Activated T-helper 9 cell treated with anti-CD3 and anti-CD28 coated beads, Interleukin-2, amount 50 U/mL, for 16 hours (primary cell): ENCODE results near the gene RASA3.
"Not testable (repeated sequence)": the region's sequence is repeated elsewhere in the genome, so short reads cannot be mapped to it uniquely, and the experiment has no call there.

Source experiments
- DNase-seq: peaks from one replicate; pipeline ENCODE4 v3.0.0-alpha.2; 2020; ENCODE audit warnings: low read depth

The RASA3 gene

GRCh38 chr13:114099918-114100445, 32.4 kb downstream of the RASA3 start:
- DNase-seq = no peak

DNA sequence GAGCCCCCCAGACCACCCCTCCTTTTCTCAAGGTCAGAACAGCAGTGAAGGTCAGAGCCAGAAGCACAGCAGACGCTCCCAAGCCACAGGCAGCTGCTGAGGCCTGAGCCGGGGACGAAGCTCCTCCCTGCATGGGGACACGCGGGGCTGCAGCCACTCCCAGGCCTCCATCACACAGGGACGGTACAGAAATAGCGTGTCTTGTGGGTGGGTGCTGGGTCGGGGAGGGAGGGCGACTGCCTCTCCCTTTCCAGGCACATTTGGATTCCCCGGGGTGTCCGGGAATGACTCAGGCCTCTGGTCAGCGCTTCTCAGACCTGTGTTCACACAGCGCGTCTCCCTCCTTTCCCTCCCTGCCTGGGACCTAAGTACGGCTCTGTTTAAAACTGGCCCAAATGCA, 33.2 kb downstream of the RASA3 start:
- DNase-seq = no peak

DNA sequence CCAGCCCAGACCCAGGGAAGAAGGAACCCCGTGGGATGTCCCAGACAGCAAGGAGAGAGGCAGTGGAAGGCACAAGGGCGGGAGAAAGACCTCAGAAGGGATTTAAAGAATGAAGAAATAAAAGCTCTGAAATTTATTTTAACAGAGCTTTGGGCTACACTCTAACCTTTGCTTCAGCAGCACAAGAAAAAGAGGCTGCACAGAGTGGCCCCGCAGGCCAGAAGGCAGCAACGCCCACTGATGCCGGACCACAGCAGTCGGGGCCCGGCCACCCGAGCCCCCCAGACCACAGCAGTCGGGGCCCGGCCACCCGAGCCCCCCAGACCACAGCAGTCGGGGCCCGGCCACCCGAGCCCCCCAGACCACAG, 33.8 kb downstream of the RASA3 start:
- DNase-seq = not testable (repeated sequence)

DNA sequence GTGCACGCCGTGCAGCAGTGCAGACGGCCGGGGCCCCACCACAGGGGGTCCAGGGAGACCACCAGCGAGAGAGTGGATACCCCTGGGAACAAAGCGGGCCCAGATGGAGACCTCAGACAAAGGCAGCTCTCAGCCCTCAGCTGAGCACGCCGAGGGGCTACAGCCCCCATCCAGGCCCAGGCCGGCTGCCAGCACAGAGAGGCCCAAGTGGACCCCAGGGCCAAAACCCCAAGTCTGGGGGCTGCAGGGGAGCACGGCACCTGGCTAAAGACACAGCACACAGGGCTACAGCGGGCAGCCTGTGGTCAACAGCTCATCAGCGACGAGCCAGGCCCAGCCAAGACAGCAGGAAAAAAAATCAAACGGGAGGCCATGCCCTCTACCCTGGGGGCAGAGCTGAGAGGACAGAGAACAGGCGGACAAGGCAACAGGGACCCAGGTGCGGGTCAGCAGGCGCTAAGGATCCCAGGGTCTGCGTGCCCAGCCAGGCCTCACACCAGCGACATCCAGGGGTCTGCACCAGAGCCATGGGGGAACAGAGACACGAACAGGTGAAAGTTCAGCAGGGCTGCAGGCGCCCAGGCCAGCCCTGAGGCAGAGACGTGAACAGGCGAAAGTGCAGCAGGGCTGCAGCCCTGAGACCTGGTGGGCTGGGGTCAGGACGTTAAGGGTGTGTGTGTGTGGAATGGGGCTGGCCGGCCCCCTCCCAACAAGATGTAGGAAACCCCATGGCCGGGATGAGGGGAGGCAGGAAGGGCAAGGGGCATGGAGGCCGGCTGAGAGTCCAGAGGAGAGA, 34.3 kb downstream of the RASA3 start:
- DNase-seq = no peak

- no peak for DNase-seq
Observed at GRCh38 chr13:114097212-114097892, 35.1 kb downstream of the RASA3 start.

- no peak for DNase-seq
Observed at GRCh38 chr13:114096811-114097211, 35.6 kb downstream of the RASA3 start.

GRCh38 chr13:114096031-114096485, 36.4 kb downstream of the RASA3 start:
- no peak for DNase-seq

GRCh38 chr13:114095486-114095885, 36.9 kb downstream of the RASA3 start:
- DNase-seq = no peak

GRCh38 chr13:114093118-114093517, 39.3 kb downstream of the RASA3 start:
- no peak for DNase-seq

GRCh38 chr13:114092468-114092867, 40.0 kb downstream of the RASA3 start:
- DNase-seq = no peak

DNA sequence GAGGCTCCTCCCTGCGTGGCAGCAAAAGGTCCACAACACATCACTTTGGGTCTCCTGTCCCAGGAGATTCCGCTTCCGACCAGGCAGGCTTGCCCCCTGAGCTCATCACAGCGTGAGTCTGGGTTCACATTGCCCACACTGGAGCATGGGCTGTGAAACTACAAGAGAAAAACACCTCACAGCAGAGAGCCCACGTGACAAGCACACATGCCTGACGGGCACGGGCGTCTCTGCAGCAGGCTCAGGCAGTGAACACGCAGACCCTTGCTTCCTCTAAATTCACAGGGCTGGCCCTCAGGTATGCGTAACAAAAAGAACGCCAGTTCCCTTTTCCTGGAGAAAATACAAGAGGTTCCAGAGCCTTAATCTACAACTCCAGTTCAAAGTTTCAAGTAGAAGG, 41.9 kb downstream of the RASA3 start:
- DNase-seq = no peak

DNA sequence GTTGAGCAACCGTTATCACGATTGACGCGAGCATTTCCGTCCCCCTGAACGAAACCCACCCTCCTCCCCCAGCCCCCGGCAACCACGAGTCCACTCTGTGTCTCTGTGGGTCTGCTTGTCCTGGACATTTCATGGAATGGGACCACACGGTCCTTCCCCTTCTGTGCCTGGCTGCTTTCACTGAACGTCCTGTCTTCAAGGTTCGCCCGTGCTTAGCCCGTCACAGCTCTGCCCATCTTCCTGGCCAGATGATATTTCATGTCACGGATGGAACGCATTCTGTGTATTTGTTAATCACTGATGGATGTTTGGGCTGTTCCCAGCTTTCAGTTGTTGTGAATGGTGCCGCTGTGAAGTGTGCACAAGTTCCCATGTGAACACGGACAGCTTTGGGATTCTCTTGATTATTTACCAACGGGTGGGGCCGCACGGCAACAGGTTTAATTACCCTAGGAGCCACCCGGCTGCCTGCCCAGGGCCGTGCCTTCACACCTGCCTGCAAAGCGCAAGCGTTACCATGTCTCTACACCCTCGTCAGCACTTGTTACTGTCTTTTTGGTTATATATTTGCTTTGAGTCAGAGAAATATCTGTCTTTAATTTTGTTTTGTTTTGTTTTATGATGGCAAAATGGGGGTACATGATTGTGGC, 42.5 kb downstream of the RASA3 start:
- no peak for DNase-seq

DNA sequence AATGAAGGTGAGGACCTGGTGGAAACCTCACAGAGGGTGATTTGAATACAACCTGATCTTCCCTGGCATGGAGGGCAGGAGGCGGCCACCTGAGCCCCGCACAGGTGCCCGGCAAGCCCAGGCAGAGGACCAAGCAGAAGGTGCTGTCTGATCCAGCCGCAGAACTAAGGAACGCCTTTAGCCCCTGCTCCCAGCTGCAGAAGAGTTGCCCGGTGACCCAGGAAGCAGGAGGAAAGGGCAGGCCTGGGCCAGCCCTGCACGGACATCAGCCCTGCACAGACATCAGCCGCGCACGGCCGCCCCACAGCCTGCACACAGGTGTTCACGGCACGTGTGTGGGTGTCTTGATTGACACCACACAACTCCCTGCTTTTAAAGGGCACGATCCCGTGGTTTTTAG, 43.1 kb downstream of the RASA3 start:
- DNase-seq = no peak

- DNase-seq = no peak
Observed at GRCh38 chr13:114088863-114089262, 43.6 kb downstream of the RASA3 start.

- DNase-seq = no peak
Observed at GRCh38 chr13:114088234-114088633, 44.2 kb downstream of the RASA3 start.

DNA sequence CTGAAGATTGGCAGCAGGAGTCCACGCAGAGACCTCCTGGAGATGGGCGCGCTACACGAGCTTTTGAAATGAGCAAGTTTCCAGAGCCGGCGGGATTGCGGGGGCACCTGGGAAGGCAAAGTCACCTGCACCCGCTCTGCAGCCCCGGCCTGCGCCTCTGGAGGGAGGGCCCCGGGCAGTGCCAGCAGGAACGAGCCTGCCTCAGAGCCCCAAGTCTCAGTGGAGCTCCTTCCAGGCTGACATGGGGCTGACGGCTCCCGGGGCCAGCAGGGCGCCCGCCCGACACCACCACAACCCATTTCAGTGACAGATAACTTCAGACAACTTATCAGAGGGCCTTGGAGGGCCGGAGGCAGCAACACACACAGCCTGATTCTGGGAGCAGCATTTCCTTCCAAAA, 45.0 kb downstream of the RASA3 start:
- DNase-seq = no peak

DNA sequence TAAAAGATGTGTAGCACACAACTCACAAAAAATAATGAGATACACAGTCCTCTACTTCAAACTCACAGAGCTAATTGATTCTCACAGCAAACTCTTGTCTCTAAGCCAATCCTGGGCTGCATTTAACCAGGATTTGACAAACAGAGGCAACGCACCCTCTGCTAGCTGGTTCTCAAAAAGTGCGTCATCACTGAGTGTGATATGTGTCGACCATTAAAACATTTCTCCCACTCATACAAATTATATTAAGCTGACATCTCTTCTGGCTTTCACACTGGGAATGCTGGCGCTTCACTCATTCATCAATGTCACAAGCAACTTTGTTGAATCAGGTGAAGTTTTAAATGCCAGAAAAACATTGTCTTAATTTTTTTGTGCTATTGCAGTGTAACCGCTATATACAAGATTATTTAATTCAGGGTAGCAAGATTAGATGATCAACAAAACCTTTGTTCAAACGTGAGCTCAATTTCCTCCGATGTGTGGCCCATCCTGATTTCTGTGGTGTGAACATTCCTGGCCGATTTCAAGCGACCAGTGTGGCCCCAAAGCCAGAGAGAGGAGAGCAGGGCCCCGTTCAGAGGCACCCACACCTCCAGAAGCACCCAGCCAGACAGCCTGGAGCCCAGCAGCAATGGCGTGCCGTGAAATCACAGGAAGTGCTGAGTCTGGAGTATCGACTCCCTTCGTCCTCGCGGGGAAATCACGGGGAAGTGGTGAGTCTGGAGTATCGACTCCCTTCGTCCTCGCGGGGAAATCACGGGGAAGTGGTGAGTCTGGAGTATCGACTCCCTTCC, 49.4 kb downstream of the RASA3 start:
- no peak for DNase-seq

DNA sequence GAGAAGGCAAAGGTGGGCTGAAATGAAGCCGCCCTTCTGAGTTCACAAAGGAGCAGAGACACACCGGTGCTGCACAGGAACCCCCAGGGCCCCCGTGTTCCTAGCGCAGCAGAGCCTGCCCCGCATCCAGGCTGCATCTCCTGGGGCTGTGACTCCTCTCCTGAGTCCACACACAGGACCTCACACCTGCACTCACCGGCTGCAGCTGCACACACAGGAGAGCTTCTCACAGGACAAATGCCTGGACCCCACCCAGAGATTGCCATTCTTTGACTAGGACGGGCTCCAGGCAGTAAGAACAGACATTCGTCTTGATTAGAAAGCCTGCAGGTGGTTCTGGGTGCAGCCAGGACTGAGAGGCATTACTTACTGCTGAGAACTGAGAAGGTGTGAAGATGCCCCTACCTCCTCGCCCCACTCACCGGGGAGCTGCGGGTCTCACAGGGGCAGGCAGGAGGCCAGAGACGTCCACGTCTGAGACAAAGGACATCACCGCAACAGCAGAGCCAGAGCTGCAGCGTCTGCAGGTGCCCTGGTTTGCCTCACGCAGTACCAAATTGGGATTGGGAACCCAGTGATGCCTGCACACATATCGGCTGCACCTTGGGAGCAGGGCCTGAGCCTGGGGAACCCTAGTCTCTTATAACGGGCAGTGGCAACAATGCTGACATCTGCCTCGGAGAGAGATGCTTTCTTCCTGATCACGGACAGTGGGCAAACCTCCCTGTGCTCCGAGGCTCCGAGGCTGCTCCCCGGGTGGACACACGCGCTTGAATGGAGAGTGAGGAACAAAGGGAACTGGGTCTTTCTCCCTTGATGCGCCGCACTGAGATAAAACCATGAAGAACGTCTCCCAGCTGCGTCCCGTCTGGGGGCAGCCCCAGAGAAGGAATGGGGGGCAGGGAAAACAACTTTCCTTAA, 50.4 kb downstream of the RASA3 start:
- DNase-seq = no peak

DNA sequence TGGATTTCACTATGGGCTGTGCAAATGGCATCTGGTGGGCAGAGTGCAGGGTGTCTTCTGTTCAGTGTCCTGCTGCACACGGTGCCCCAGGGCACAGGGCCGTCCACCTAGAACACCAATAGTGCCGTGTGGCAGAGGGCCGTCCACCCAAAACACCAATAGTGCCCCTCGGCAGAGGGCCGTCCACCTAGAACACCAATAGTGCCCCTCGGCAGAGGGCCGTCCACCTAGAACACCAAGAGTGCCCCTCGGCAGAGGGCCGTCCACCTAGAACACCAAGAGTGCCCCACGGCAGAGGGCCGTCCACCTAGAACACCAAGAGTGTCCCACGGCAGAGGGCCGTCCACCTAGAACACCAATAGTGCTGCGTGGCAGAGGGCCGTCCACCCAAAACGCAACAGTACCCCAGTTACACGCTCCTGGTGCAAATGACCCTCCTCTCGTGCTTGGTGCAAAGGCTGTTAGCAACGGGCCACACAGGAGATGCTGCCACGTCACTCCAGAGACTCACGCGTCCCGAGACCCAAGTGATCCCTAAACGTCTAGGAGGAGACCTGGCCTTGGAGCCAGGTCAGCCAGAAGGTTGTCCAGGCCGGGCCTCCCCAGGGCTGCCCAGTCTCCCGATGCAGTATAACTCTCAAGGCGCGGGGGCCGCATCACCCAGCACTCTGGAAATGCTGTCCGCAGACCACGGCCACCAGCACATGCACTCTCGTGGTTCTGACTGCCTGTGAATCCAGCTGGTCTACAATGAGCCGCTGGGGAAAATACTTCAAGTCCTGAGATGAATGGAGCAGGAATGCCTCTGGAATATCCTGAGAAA, 51.5 kb downstream of the RASA3 start:
- DNase-seq = no peak
